Peyer's patch (tissue), 4 donors: ENCODE measurements around the gene COX7B2. TPM values are rescaled to one million over a fixed set of nuclear protein-coding genes. Genes with fewer than 3 reads are reported as not detected.

Experiments
- DNase-seq, 3 donors: peaks; one replicate each; pipeline ENCODE4 v3.0.0-alpha.2; 2017 to 2019
- H3K27ac ChIP-seq, 4 donors: fragments of 200-600 bp; sonication (generic); one replicate each; pipeline ENCODE4 v1.5.1; 2016 to 2019
- H3K27me3 ChIP-seq, 2 donors: fragments of 200-600 bp; sonication (generic); one replicate each; pipeline ENCODE4 v1.5.1; 2019
- H3K36me3 ChIP-seq, 3 donors: fragments of 200-600 bp; sonication (generic); one replicate each; pipeline ENCODE4 v1.5.1; 2016 to 2019
- H3K4me1 ChIP-seq, 4 donors: fragments of 200-600 bp; sonication (generic); one replicate each; pipeline ENCODE4 v1.5.1; 2016 to 2019
- H3K4me3 ChIP-seq, 4 donors: fragments of 200-600 bp; sonication (generic); 1 replicate in 3 of 4; 2 replicates in 1 of 4; pipeline ENCODE4 v1.5.1; 2016 to 2019; ENCODE audit warnings: mild to moderate bottlenecking in 1 of 4
- H3K9me3 ChIP-seq, 4 donors: fragments of 200-600 bp; sonication (generic); one replicate each; pipeline ENCODE4 v1.5.1; 2016 to 2019; ENCODE audit warnings: mild to moderate bottlenecking in 1 of 4
- CTCF ChIP-seq, 6 experiments: fragments of 450-650 bp in 4 of 6; fragments of 200-600 bp in 2 of 6; sonication (generic) in 1 of 6; IDR thresholded peaks; one replicate each; pipeline ENCODE4 v1.5.1; 2017 to 2019; ENCODE audit warnings: antibody characterized with exemption in 6 of 6, mild to moderate bottlenecking in 3 of 6, moderate library complexity in 1 of 6
- POLR2A ChIP-seq, 2 donors: fragments of 450-650 bp; IDR thresholded peaks; one replicate each; pipeline ENCODE4 v1.5.1; 2017; ENCODE audit warnings: antibody characterized with exemption in 2 of 2, mild to moderate bottlenecking in 2 of 2, moderate library complexity in 2 of 2
- total RNA-seq, 4 donors: library from RNA; depleted of rRNA; stranded (reverse); fragments of >200 nt; gene quantifications; one replicate each; pipeline ENCODE4 v1.1.0, GENCODE V29; 2016

Gene COX7B2
- total RNA-seq, 4 donors from 2014 or later: not detected

GRCh38 chr4:46950826-46951225, 41.8 kb upstream of the COX7B2 start:
- no peaks in the 10 kb centered on the region for H3K4me1 ChIP-seq
- DNase-seq: no peak
- H3K4me3 ChIP-seq: no peak overlapping the region
- H3K9me3 ChIP-seq: no peaks in the 10 kb centered on the region
- H3K27me3 ChIP-seq: no peaks in the 10 kb centered on the region
- H3K36me3 ChIP-seq: no peaks in the 10 kb centered on the region
- no peak overlapping the region for H3K27ac ChIP-seq
- TF ChIP-seq POLR2A (IDR thresholded peaks at IDR 0.05) (no peak), CTCF (IDR thresholded peaks at IDR 0.05) (no peak)

- no peaks in the 10 kb centered on the region for H3K9me3 ChIP-seq
- H3K27ac ChIP-seq: no peak overlapping the region
- no peaks in the 10 kb centered on the region for H3K36me3 ChIP-seq
- H3K4me1 ChIP-seq: no peaks in the 10 kb centered on the region
- no peaks in the 10 kb centered on the region for H3K27me3 ChIP-seq
- TF ChIP-seq CTCF (IDR thresholded peaks at IDR 0.05) (no peak), POLR2A (IDR thresholded peaks at IDR 0.05) (no peak)
- DNase-seq: no peak
- no peak overlapping the region for H3K4me3 ChIP-seq
Observed at GRCh38 chr4:46949822-46950221, 40.8 kb upstream of the COX7B2 start.

GRCh38 chr4:46947541-46947940, 38.5 kb upstream of the COX7B2 start:
- Histone ChIP-seq H3K36me3 (no peaks in the 10 kb centered on the region), H3K27me3 (no peaks in the 10 kb centered on the region), H3K27ac (no peak overlapping the region), H3K4me1 (no peaks in the 10 kb centered on the region), H3K9me3 (no peaks in the 10 kb centered on the region), H3K4me3 (no peak overlapping the region)
- no peak for DNase-seq
- TF ChIP-seq POLR2A (IDR thresholded peaks at IDR 0.05) (no peak), CTCF (IDR thresholded peaks at IDR 0.05) (no peak)

GRCh38 chr4:46946919-46947536, 38.0 kb upstream of the COX7B2 start:
- no peak for DNase-seq
- H3K4me3 ChIP-seq: no peak overlapping the region
- no peaks in the 10 kb centered on the region for H3K9me3 ChIP-seq
- no peak overlapping the region for H3K27ac ChIP-seq
- H3K36me3 ChIP-seq: no peaks in the 10 kb centered on the region
- H3K4me1 ChIP-seq: no peaks in the 10 kb centered on the region
- TF ChIP-seq CTCF (IDR thresholded peaks at IDR 0.05) (no peak), POLR2A (IDR thresholded peaks at IDR 0.05) (no peak)
- no peaks in the 10 kb centered on the region for H3K27me3 ChIP-seq

GRCh38 chr4:46945062-46945461, 36.0 kb upstream of the COX7B2 start:
- Histone ChIP-seq H3K27ac (no peak overlapping the region), H3K4me3 (no peak overlapping the region), H3K27me3 (no peaks in the 10 kb centered on the region), H3K9me3 (no peaks in the 10 kb centered on the region), H3K36me3 (no peaks in the 10 kb centered on the region), H3K4me1 (no peaks in the 10 kb centered on the region)
- TF ChIP-seq CTCF (IDR thresholded peaks at IDR 0.05) (no peak), POLR2A (IDR thresholded peaks at IDR 0.05) (no peak)
- no peak for DNase-seq

GRCh38 chr4:46944345-46944744, 35.3 kb upstream of the COX7B2 start:
- H3K27ac ChIP-seq: no peak overlapping the region
- TF ChIP-seq POLR2A (IDR thresholded peaks at IDR 0.05) (no peak), CTCF (IDR thresholded peaks at IDR 0.05) (no peak)
- H3K27me3 ChIP-seq: no peaks in the 10 kb centered on the region
- DNase-seq: no peak
- H3K9me3 ChIP-seq: no peaks in the 10 kb centered on the region
- no peaks in the 10 kb centered on the region for H3K36me3 ChIP-seq
- H3K4me3 ChIP-seq: no peak overlapping the region
- H3K4me1 ChIP-seq: no peaks in the 10 kb centered on the region
